GM12865 (cell line): ENCODE data around the gene PTH1R.

Experiments
- DNase-seq: peaks from one replicate; pipeline ENCODE4 v3.0.0; 2010; ENCODE audit warnings: low read depth
- H3K4me3 ChIP-seq: 2 replicates; pipeline ENCODE4 v1.5.1; 2011; ENCODE audit warnings: mild to moderate bottlenecking, low read depth, low read length, control low read depth
- CTCF ChIP-seq: IDR thresholded peaks from 2 replicates; pipeline ENCODE4 v1.5.1; 2011; ENCODE audit warnings: low read length, control low read depth, low read depth, inconsistent platforms; ENCODE audit not compliant: insufficient read depth; ENCODE audit errors: missing control alignments

Gene PTH1R

GRCh38 chr3:46869440-46869839 lies 8.1 kb upstream of the PTH1R start:
- no peak for DNase-seq
- TF ChIP-seq CTCF: no peak
- no peak overlapping the region for H3K4me3 ChIP-seq

GRCh38 chr3:46870651-46871050 lies 6.9 kb upstream of the PTH1R start:
- H3K4me3 ChIP-seq: no peak overlapping the region
- TF ChIP-seq CTCF: no peak
- DNase-seq: no peak

GRCh38 chr3:46871222-46871621 lies 6.3 kb upstream of the PTH1R start:
- no peak for TF ChIP-seq CTCF
- H3K4me3 ChIP-seq: no peak overlapping the region
- DNase-seq: no peak

- DNase-seq: no peak
- TF ChIP-seq CTCF: no peak
- H3K4me3 ChIP-seq: no peak overlapping the region
Measured at GRCh38 chr3:46873521-46873920, 4.0 kb upstream of the PTH1R start.

DNA sequence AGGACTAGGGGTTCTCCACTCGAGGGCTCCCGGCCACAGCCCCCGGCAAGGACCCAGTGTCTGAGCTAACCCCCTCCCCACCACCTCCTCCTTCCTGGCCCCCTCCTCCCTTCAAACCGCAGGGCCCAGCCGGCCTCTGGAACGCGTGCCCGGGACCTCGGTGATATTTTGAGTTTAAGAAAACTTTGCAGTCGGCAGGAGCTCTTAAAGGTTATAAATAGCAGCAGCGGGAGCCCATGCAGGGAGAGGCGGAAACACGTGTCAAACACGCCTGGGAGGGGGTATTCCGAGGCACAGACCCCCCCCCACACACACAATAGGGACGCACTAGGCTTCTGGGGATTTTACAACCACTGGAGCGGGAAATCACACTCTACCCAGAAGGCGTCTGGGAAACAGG lies 3.1 kb upstream of the PTH1R start:
- H3K4me3 ChIP-seq: no peak overlapping the region
- TF ChIP-seq CTCF: no peak
- DNase-seq: no peak

DNA sequence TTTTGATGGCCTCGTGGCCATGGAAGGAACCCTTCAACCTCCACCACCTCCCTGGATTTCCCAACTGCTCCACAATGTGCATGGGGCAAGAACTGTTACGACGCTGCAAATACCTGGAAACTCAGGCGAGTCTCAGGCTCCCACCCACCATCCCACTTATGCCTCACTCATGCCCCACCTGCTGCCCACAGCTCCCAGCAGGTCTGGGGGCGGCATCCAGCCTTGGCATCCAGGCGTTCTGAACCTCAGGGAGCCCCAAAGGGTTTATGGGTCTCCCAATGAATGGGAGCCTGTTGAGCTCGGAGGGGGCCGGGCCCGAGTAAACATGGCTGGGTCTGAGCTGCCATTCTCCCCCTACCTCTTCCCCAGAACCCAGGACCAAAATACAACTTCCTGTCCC lies 2.0 kb upstream of the PTH1R start:
- no peak overlapping the region for H3K4me3 ChIP-seq
- DNase-seq: no peak
- no peak for TF ChIP-seq CTCF
